HTERT RPE-1 (cell line): ENCODE results near the gene YJEFN3.

Source experiments
- in situ Hi-C: fragments of 300-500 bp; cut with MboI; formaldehyde crosslinking; loops from 4 replicates; pipeline ENCODE4 v1.14.3; 2020; ENCODE audit warnings: low sequenced_read_pairs

YJEFN3 gene

GRCh38 chr19:19579533-19580361, 51.0 kb downstream of the YJEFN3 start:
- in situ Hi-C loops: no loop called here

GRCh38 chr19:19580418-19580817, 51.7 kb downstream of the YJEFN3 start:
- in situ Hi-C loops: no loop called here

- in situ Hi-C loops: no loop called here
Observed at GRCh38 chr19:19581391-19581790, 52.7 kb downstream of the YJEFN3 start.

GRCh38 chr19:19582471-19582870, 53.8 kb downstream of the YJEFN3 start:
- in situ Hi-C loops: no loop called here

GRCh38 chr19:19584356-19584755, 55.6 kb downstream of the YJEFN3 start:
- in situ Hi-C loops: no loop called here
